ENCODE data around the gene LACTB. TPM values are rescaled to one million over a fixed set of nuclear protein-coding genes. Genes with fewer than 3 reads are reported as not detected.

The LACTB gene
- total RNA-seq, 1 donor from 2014 or later: 20.7 TPM

DNA sequence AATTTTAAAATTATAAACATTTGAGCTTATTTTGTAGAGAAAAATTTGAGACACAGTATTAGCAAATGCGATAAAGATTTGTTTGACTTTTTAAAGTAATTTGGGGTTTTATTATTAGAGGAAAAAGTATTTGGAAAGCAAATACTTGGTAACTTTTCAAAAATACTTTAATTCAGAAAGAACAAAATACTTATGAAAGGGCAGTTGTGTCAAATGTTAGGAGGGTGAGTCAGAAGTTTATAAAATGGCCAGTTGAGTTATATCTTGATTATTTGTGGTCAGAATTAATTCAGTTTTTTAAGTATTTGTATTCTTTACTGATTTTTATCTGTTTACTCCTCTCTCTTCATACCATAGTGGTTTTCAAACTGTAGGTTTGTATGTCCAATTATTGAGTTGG, 12.1 kb downstream of the LACTB start:
- no peak for DNase-seq (ENCODE audit: low spot score)
- no peaks in the 10 kb centered on the region for H3K9me3 Mint-ChIP-seq (ENCODE audit: low read depth)
- no peaks in the 10 kb centered on the region for H3K27me3 Mint-ChIP-seq (ENCODE audit: low read depth)
- TF ChIP-seq, protein P1, sequence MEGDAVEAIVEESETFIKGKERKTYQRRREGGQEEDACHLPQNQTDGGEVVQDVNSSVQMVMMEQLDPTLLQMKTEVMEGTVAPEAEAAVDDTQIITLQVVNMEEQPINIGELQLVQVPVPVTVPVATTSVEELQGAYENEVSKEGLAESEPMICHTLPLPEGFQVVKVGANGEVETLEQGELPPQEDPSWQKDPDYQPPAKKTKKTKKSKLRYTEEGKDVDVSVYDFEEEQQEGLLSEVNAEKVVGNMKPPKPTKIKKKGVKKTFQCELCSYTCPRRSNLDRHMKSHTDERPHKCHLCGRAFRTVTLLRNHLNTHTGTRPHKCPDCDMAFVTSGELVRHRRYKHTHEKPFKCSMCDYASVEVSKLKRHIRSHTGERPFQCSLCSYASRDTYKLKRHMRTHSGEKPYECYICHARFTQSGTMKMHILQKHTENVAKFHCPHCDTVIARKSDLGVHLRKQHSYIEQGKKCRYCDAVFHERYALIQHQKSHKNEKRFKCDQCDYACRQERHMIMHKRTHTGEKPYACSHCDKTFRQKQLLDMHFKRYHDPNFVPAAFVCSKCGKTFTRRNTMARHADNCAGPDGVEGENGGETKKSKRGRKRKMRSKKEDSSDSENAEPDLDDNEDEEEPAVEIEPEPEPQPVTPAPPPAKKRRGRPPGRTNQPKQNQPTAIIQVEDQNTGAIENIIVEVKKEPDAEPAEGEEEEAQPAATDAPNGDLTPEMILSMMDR (IDR thresholded peaks at IDR 0.05): no peak
- H3K27ac Mint-ChIP-seq (ENCODE audit: unreplicated experiment): peak overlapping the region; percentile 72
- H3K4me3 Mint-ChIP-seq (ENCODE audit: unreplicated experiment): no peak overlapping the region
- H3K4me1 Mint-ChIP-seq (ENCODE audit: low read depth): peaks cover 33% of the 10 kb centered on the region
- peaks cover 2% of the 10 kb centered on the region for H3K36me3 Mint-ChIP-seq (ENCODE audit: low read depth)

DNA sequence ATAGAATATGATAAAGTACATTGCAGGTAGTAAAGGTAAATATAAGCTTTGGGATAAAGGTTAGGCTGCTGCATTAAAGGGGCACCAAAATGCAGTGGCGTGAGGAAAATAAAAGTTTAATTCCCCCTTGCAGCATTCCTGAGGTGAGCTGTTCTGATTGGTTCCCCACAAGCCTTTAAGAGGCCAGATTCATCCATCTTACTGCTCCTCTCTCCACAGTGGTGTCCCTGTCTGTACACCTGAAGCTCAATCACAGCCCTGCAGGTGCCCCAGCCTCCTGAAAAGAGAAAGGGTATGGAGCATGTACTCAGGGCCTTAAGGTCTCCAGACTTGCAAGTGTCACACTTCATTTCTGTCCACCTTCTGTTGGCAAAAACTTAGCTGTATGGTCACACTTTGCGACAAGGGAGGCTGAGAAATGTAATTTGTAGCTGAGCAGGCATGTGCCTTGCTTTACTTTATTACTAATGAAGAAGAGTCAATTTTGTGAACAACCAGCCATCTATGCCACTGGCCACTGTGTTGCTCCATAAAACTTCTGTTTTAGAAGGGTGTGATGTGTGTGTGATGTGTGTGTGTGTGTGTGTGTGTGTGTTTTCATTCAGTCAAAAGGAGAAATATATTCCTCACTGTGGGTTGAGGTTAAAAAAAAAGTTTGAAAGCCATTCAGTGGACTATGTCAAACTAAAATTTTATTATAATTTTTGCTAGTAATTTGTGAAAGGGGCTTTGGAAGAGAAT, 12.8 kb downstream of the LACTB start:
- Mint-ChIP-seq H3K4me3 (ENCODE audit: unreplicated experiment) (no peak overlapping the region), H3K36me3 (ENCODE audit: low read depth) (peaks cover 2% of the 10 kb centered on the region), H3K27me3 (ENCODE audit: low read depth) (no peaks in the 10 kb centered on the region), H3K27ac (ENCODE audit: unreplicated experiment) (peak overlapping the region; percentile 82), H3K9me3 (ENCODE audit: low read depth) (no peaks in the 10 kb centered on the region), H3K4me1 (ENCODE audit: low read depth) (peaks cover 33% of the 10 kb centered on the region)
- no peak for DNase-seq (ENCODE audit: low spot score)
- TF ChIP-seq, protein P1 (IDR thresholded peaks at IDR 0.05): no peak

DNA sequence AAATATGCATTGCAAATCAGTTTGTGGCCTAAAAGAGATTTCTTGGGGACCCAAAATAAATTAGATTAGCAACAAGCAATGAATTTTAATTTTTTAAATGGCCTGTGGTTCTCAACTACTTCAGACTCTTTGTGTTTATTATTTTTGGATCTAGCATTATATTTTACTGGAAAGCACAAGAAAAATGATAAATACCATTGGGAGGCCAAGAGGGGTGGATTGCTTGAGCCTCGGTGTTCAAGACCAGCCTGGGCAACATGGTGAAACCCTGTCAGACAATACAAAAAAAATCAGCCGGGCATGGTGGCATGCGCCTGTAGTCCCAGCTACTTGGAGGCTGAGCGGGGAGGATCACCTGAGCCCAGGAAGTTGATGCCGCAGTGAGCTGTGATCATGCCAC, 13.6 kb downstream of the LACTB start:
- Mint-ChIP-seq H3K9me3 (ENCODE audit: low read depth) (no peaks in the 10 kb centered on the region), H3K27ac (ENCODE audit: unreplicated experiment) (peak overlapping the region; percentile 88), H3K4me1 (ENCODE audit: low read depth) (peaks cover 33% of the 10 kb centered on the region), H3K36me3 (ENCODE audit: low read depth) (no peaks in the 10 kb centered on the region), H3K27me3 (ENCODE audit: low read depth) (no peaks in the 10 kb centered on the region), H3K4me3 (ENCODE audit: unreplicated experiment) (no peak overlapping the region)
- TF ChIP-seq, protein P1 (IDR thresholded peaks at IDR 0.05): no peak
- no peak for DNase-seq (ENCODE audit: low spot score)

DNA sequence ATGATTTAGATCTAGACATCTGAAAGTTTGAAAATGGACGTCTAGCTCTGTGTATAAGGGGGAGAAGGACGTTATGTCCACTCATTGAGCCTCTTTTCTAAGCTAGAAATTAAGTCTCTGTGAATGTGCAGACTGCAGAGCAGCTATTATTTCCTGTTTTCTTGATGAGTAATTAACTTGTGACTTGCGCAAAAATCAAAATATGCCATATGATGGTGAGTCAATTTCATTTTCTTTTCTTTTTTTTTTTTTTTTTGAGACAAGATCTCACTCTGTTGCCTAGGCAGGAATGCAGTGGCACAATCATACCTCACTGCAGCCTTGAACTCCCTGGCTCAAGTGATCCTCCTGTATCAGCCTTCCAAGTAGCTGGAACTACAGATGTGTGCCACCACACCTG, 14.1 kb downstream of the LACTB start:
- Mint-ChIP-seq H3K27me3 (ENCODE audit: low read depth) (no peaks in the 10 kb centered on the region), H3K4me3 (ENCODE audit: unreplicated experiment) (no peak overlapping the region), H3K9me3 (ENCODE audit: low read depth) (no peaks in the 10 kb centered on the region), H3K27ac (ENCODE audit: unreplicated experiment) (peak overlapping the region; percentile 88), H3K36me3 (ENCODE audit: low read depth) (no peaks in the 10 kb centered on the region), H3K4me1 (ENCODE audit: low read depth) (peaks cover 33% of the 10 kb centered on the region)
- TF ChIP-seq, protein P1 (IDR thresholded peaks at IDR 0.05): no peak
- DNase-seq (ENCODE audit: low spot score): no peak

GRCh38 chr15:63136742-63137141, 15.1 kb downstream of the LACTB start:
- Mint-ChIP-seq H3K27ac (ENCODE audit: unreplicated experiment) (no peak overlapping the region), H3K4me1 (ENCODE audit: low read depth) (peaks cover 33% of the 10 kb centered on the region), H3K4me3 (ENCODE audit: unreplicated experiment) (no peak overlapping the region), H3K27me3 (ENCODE audit: low read depth) (no peaks in the 10 kb centered on the region), H3K9me3 (ENCODE audit: low read depth) (no peaks in the 10 kb centered on the region), H3K36me3 (ENCODE audit: low read depth) (peaks cover 6% of the 10 kb centered on the region)
- no peak for DNase-seq (ENCODE audit: low spot score)
- TF ChIP-seq, protein P1 (IDR thresholded peaks at IDR 0.05): no peak

Data from chondrocyte (in vitro differentiated cells).